ENCODE data around the gene DPAGT1. TPM values are rescaled to one million over a fixed set of nuclear protein-coding genes. Genes with fewer than 3 reads are reported as not detected.

DPAGT1 gene
- total RNA-seq, 1 experiment from 2014 or later, result 45.1 TPM

DNA sequence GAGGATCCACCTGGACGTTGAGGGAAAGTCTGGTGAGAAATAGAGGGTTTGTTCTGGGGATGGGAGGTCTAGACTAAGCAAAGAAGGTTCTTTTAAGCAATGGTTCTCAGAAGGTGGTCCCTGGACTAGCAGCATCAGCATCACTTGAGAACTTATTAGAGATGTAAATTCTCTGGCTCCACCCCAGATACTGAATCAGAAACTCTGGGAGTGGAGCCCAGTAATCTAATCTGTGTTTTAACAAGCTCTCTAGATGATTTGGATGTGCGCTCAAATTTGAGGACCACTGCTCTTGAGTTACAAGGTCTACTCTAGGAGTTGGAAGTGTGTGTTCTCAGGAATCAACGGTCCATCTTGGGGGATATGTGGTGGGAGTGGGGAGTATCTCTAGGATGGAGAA, 43.9 kb upstream of the DPAGT1 start (continued):
- TF ChIP-seq CTCF (IDR thresholded peaks at IDR 0.05 in 2 of 3, conservative IDR thresholded peaks at IDR 0.05 in 1 of 3; ENCODE audit: borderline replicate concordance in 1 of 3, insufficient read depth in 1 of 3, low read depth in 2 of 3, low read length in 2 of 3), result no peak
- no peak for TF ChIP-seq JUND (IDR thresholded peaks at IDR 0.05)
- no peak for TF ChIP-seq EGR1 (IDR thresholded peaks at IDR 0.05; ENCODE audit: low read depth)
- no peak for TF ChIP-seq SIN3A (IDR thresholded peaks at IDR 0.05; ENCODE audit: low read depth)
- no peak for TF ChIP-seq ELF1 (IDR thresholded peaks at IDR 0.05; ENCODE audit: borderline replicate concordance, low read depth)
- TF ChIP-seq ZFX (IDR thresholded peaks at IDR 0.05), result no peak
- TF ChIP-seq ZNF274 (IDR thresholded peaks at IDR 0.05; ENCODE audit: low read depth, low read length), result no peak

DNA sequence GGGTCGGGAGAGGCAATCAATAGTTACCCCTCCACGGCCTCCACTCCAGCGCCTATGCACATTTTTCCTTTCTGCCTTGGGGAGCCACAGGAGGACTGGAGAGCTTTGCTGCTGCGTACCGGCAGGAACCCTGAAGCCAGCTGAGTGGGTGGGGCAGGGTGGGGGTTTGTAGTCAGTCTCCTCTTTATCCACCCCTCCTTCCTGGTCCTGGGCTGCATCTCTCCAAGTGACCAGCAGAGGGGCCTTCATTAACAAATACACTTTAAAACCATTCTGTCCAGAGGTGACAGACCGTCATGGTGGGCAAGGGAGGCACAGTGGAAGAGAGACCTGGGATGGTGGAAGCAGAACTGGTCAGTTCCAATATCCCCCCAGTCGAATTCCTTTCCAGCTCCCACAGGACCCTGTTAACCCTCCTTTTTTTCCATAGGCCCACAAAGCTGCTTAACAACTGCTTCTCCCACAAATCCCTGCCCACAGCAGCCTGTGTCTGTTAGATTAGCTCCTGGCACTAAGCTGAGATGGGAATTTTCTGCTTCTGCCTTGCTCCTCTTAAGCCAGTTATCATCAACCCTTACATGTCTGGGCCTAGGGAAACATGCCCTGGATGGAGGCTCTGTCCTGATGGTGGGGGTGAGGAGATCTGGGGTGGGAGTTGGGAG, 43.3 kb upstream of the DPAGT1 start:
- BruUV-seq (replicated peaks), result no TSS peak
- no peaks in the 10 kb centered on the region for H3K36me3 ChIP-seq (ENCODE audit: control insufficient read depth in 1 of 2, insufficient read depth in 2 of 2, low read length in 2 of 2)
- H3K79me2 ChIP-seq (ENCODE audit: insufficient read depth, low read length), result no peaks in the 10 kb centered on the region
- peaks cover 8 to 35% of the 10 kb centered on the region in 2 experiments; a peak in 3 of 4 replicates for H3K4me1 ChIP-seq (ENCODE audit: control insufficient read depth in 1 of 2, insufficient read depth in 2 of 2, low read length in 2 of 2)
- no peaks in the 10 kb centered on the region for H3K9me3 ChIP-seq (ENCODE audit: control insufficient read depth in 1 of 2, insufficient read depth in 1 of 2, low read depth in 1 of 2, low read length in 2 of 2)
- ChIA-PET RAD21 (ENCODE audit: low non-redundant PET in 1 of 2, low total read pairs in 2 of 2, uncharacterized antibody in 2 of 2, unreplicated experiment in 2 of 2) (interaction anchor here in 1 of 2 experiments (0.6 to 0.9 kb wide), 2 partner anchors 18 to 223 kb away, joined by 3 read pairs; no protein-coding TSS in a partner anchor), CTCF (interaction anchor here (0.6 to 2.5 kb wide), 12 partner anchors 10 to 330 kb away, joined by 3 to 15 read pairs (median 4); partner anchors contain the start of genes DPAGT1 and HINFP), POLR2A (interaction anchor here (0.5 to 1.6 kb wide), 11 partner anchors 10 to 539 kb away, joined by 3 to 7 read pairs (median 4); partner anchors contain the start of gene C2CD2L)
- H3K27me3 ChIP-seq (ENCODE audit: insufficient read depth, low read length), result no peaks in the 10 kb centered on the region
- peak overlapping the region; percentile 70 for H3K4me2 ChIP-seq (ENCODE audit: low read length)
- H3K4me3 ChIP-seq (replicated peaks in 1 of 2; ENCODE audit: low read depth in 1 of 2, low read length in 2 of 2), result peak overlapping the region; percentile 15 to 28; a peak in 2 of 4 replicates
- H2AFZ ChIP-seq (ENCODE audit: low read depth, low read length, poor library complexity, severe bottlenecking), result peak overlapping the region; percentile 94
- DNase-seq (ENCODE audit: low read depth, low spot score) (peak; percentile 78), ATAC-seq (peak; percentile 90)
- H4K20me1 ChIP-seq (ENCODE audit: insufficient read depth), result no peaks in the 10 kb centered on the region
- H3K9ac ChIP-seq (ENCODE audit: low read length), result 0 out of 2 replicates have a peak overlapping the region, but pooled peaks have one; percentile 24
- H3K27ac ChIP-seq (ENCODE audit: low read depth, low read length), result no peak overlapping the region
- no peaks in the 10 kb centered on the region for H3K9me2 ChIP-seq (ENCODE audit: insufficient read depth)
- intact Hi-C loops (cut with micrococcal nuclease), result loop anchor here (2.0 to 5.0 kb wide), 2 partner anchors 52 to 327 kb away; no protein-coding TSS in a partner anchor
- TF ChIP-seq POLR2A (IDR thresholded peaks at IDR 0.05; ENCODE audit: borderline replicate concordance, extremely low read depth, insufficient read depth, insufficient read length) (peak; percentile 13), ELF1 (IDR thresholded peaks at IDR 0.05; ENCODE audit: borderline replicate concordance, low read depth) (no peak), TCF7L2 (IDR thresholded peaks at IDR 0.05; ENCODE audit: borderline replicate concordance, extremely low read depth, insufficient read depth, insufficient read length) (no peak), ZFX (IDR thresholded peaks at IDR 0.05) (no peak), CEBPB (IDR thresholded peaks at IDR 0.05; ENCODE audit: low read depth) (no peak), FOSL1 (IDR thresholded peaks at IDR 0.05; ENCODE audit: low read depth) (no peak), ATF3 (IDR thresholded peaks at IDR 0.05) (no peak), CBX3 (IDR thresholded peaks at IDR 0.05; ENCODE audit: low read depth) (no peak), POLR2AphosphoS5 (IDR thresholded peaks at IDR 0.05; ENCODE audit: low read depth, low read length) (peak; percentile 47), RAD21 (IDR thresholded peaks at IDR 0.05; ENCODE audit: low read depth) (peak; percentile 55), EZH2phosphoT487 (IDR thresholded peaks at IDR 0.05; ENCODE audit: borderline replicate concordance) (no peak), YY1 (IDR thresholded peaks at IDR 0.05; ENCODE audit: extremely low read depth, insufficient replicate concordance, low read depth, low read length) (peak; percentile 61), SRF (IDR thresholded peaks at IDR 0.05; ENCODE audit: low read depth) (no peak), ZNF274 (IDR thresholded peaks at IDR 0.05; ENCODE audit: low read depth, low read length) (no peak), JUND (IDR thresholded peaks at IDR 0.05) (no peak)
- TF ChIP-seq, protein P1, sequence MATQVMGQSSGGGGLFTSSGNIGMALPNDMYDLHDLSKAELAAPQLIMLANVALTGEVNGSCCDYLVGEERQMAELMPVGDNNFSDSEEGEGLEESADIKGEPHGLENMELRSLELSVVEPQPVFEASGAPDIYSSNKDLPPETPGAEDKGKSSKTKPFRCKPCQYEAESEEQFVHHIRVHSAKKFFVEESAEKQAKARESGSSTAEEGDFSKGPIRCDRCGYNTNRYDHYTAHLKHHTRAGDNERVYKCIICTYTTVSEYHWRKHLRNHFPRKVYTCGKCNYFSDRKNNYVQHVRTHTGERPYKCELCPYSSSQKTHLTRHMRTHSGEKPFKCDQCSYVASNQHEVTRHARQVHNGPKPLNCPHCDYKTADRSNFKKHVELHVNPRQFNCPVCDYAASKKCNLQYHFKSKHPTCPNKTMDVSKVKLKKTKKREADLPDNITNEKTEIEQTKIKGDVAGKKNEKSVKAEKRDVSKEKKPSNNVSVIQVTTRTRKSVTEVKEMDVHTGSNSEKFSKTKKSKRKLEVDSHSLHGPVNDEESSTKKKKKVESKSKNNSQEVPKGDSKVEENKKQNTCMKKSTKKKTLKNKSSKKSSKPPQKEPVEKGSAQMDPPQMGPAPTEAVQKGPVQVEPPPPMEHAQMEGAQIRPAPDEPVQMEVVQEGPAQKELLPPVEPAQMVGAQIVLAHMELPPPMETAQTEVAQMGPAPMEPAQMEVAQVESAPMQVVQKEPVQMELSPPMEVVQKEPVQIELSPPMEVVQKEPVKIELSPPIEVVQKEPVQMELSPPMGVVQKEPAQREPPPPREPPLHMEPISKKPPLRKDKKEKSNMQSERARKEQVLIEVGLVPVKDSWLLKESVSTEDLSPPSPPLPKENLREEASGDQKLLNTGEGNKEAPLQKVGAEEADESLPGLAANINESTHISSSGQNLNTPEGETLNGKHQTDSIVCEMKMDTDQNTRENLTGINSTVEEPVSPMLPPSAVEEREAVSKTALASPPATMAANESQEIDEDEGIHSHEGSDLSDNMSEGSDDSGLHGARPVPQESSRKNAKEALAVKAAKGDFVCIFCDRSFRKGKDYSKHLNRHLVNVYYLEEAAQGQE (IDR thresholded peaks at IDR 0.05; ENCODE audit: low read depth), result no peak
- TF ChIP-seq, protein P2, sequence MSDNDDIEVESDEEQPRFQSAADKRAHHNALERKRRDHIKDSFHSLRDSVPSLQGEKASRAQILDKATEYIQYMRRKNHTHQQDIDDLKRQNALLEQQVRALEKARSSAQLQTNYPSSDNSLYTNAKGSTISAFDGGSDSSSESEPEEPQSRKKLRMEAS (IDR thresholded peaks at IDR 0.05), result no peak
